HEK293 (cell line): ENCODE measurements around the gene SENP8.

Experiments
- HOXA7 ChIP-seq: sonication (generic); formaldehyde crosslinking; IDR thresholded peaks from 2 replicates; pipeline ENCODE4 v1.8.1; 2022; ENCODE audit warnings: missing genetic modification reagents, borderline replicate concordance
- KLF17 ChIP-seq: fragments of 450-650 bp; formaldehyde crosslinking; IDR thresholded peaks from 2 replicates; pipeline ENCODE4 v1.5.1; 2016; ENCODE audit warnings: missing biosample characterization, missing genetic modification characterization
- OVOL3 ChIP-seq: fragments of 450-650 bp; formaldehyde crosslinking; IDR thresholded peaks from 2 replicates; pipeline ENCODE4 v1.5.1; 2016; ENCODE audit warnings: missing biosample characterization, missing genetic modification characterization
- WT1 ChIP-seq: fragments of 450-650 bp; formaldehyde crosslinking; IDR thresholded peaks from 2 replicates; pipeline ENCODE4 v1.5.1; 2016; ENCODE audit warnings: missing biosample characterization, missing genetic modification characterization
- YY1 ChIP-seq: fragments of 450-650 bp; formaldehyde crosslinking; IDR thresholded peaks from 2 replicates; pipeline ENCODE4 v1.5.1; 2018; ENCODE audit warnings: missing biosample characterization, missing genetic modification characterization
- ZBTB20 ChIP-seq: fragments of 450-650 bp; formaldehyde crosslinking; IDR thresholded peaks from 2 replicates; pipeline ENCODE4 v1.5.1; 2016; ENCODE audit warnings: missing biosample characterization, missing genetic modification characterization
- ZBTB7A ChIP-seq: fragments of 450-650 bp; formaldehyde crosslinking; IDR thresholded peaks from 2 replicates; pipeline ENCODE4 v1.5.1; 2016; ENCODE audit warnings: low read depth, missing biosample characterization, missing genetic modification characterization
- ZEB2 ChIP-seq: fragments of 450-650 bp; formaldehyde crosslinking; IDR thresholded peaks from 2 replicates; pipeline ENCODE4 v1.5.1; 2016; ENCODE audit warnings: missing biosample characterization, missing genetic modification characterization
- ZFHX2 ChIP-seq: fragments of 450-650 bp; formaldehyde crosslinking; conservative IDR thresholded peaks from 2 replicates; pipeline ENCODE4 v1.5.1; 2016; ENCODE audit warnings: missing biosample characterization, missing genetic modification characterization
- ZNF112 ChIP-seq: fragments of 450-650 bp; formaldehyde crosslinking; IDR thresholded peaks from 2 replicates; pipeline ENCODE4 v1.5.0; 2017; ENCODE audit warnings: missing biosample characterization, missing genetic modification characterization
- ZNF121 ChIP-seq: fragments of 450-650 bp; formaldehyde crosslinking; IDR thresholded peaks from 2 replicates; pipeline ENCODE4 v1.5.1; 2016; ENCODE audit warnings: missing biosample characterization, missing genetic modification characterization
- ZNF133 ChIP-seq: fragments of 450-650 bp; formaldehyde crosslinking; IDR thresholded peaks from 2 replicates; pipeline ENCODE4 v1.5.1; 2016; ENCODE audit warnings: missing biosample characterization, missing genetic modification characterization
- ZNF155 ChIP-seq: fragments of 450-650 bp; formaldehyde crosslinking; IDR thresholded peaks from 2 replicates; pipeline ENCODE4 v1.5.1; 2016; ENCODE audit warnings: missing biosample characterization, missing genetic modification characterization
- ZNF174 ChIP-seq: fragments of 450-650 bp; formaldehyde crosslinking; IDR thresholded peaks from 2 replicates; pipeline ENCODE4 v1.5.0; 2017; ENCODE audit warnings: missing biosample characterization, mild to moderate bottlenecking, missing genetic modification characterization
- ZNF184 ChIP-seq: fragments of 450-650 bp; IDR thresholded peaks from 2 replicates; pipeline ENCODE4 v1.5.1; 2018; ENCODE audit warnings: missing biosample characterization, mild to moderate bottlenecking, missing genetic modification characterization
- ZNF24 ChIP-seq: fragments of 450-650 bp; formaldehyde crosslinking; IDR thresholded peaks from 2 replicates; pipeline ENCODE4 v1.5.1; 2016; ENCODE audit warnings: missing biosample characterization, missing genetic modification characterization
- ZNF324 ChIP-seq: fragments of 450-650 bp; formaldehyde crosslinking; IDR thresholded peaks from 2 replicates; pipeline ENCODE4 v1.5.1; 2016; ENCODE audit warnings: missing biosample characterization, missing genetic modification characterization
- ZNF341 ChIP-seq: fragments of 450-650 bp; formaldehyde crosslinking; IDR thresholded peaks from 2 replicates; pipeline ENCODE4; 2016; ENCODE audit warnings: low read depth, missing biosample characterization, missing genetic modification characterization
- ZNF37A ChIP-seq: fragments of 450-650 bp; IDR thresholded peaks from 2 replicates; pipeline ENCODE4 v1.5.1; 2018; ENCODE audit warnings: missing biosample characterization, missing genetic modification characterization
- ZNF394 ChIP-seq: fragments of 450-650 bp; formaldehyde crosslinking; IDR thresholded peaks from 2 replicates; pipeline ENCODE4 v1.5.1; 2016; ENCODE audit warnings: missing biosample characterization, missing genetic modification characterization, mild to moderate bottlenecking, moderate library complexity, borderline replicate concordance
- ZNF529 ChIP-seq: fragments of 450-650 bp; formaldehyde crosslinking; IDR thresholded peaks from 2 replicates; pipeline ENCODE4 v1.5.1; 2017; ENCODE audit warnings: missing genetic modification characterization, missing biosample characterization; ENCODE audit not compliant: insufficient replicate concordance
- ZNF530 ChIP-seq: fragments of 450-650 bp; formaldehyde crosslinking; IDR thresholded peaks from 2 replicates; pipeline ENCODE4 v1.5.1; 2016; ENCODE audit warnings: low read depth, missing biosample characterization, missing genetic modification characterization
- ZNF571 ChIP-seq: fragments of 450-650 bp; formaldehyde crosslinking; IDR thresholded peaks from 2 replicates; pipeline ENCODE4 v1.5.0; 2017; ENCODE audit warnings: missing biosample characterization, missing genetic modification characterization
- ZNF660 ChIP-seq: fragments of 450-650 bp; IDR thresholded peaks from 2 replicates; pipeline ENCODE4 v1.5.1; 2018; ENCODE audit warnings: missing biosample characterization, mild to moderate bottlenecking, missing genetic modification characterization
- ZNF837 ChIP-seq: fragments of 450-650 bp; formaldehyde crosslinking; IDR thresholded peaks from 2 replicates; pipeline ENCODE4 v1.5.1; 2016; ENCODE audit warnings: missing biosample characterization, missing genetic modification characterization
- ZNF843 ChIP-seq: fragments of 450-650 bp; formaldehyde crosslinking; IDR thresholded peaks from 2 replicates; pipeline ENCODE4 v1.5.1; 2016; ENCODE audit warnings: missing biosample characterization, missing genetic modification characterization
- TF ChIP-seq, protein P1 (sequence below): fragments of 450-650 bp; formaldehyde crosslinking; IDR thresholded peaks from 2 replicates; pipeline ENCODE4 v1.5.1; 2016; ENCODE audit warnings: missing biosample characterization, missing genetic modification characterization
- TF ChIP-seq, protein P2 (sequence below): fragments of 450-650 bp; formaldehyde crosslinking; IDR thresholded peaks from 2 replicates; pipeline ENCODE4 v1.5.1; 2016; ENCODE audit warnings: missing biosample characterization, missing genetic modification characterization, borderline replicate concordance
- TF ChIP-seq, protein P3 (sequence below): fragments of 450-650 bp; formaldehyde crosslinking; IDR thresholded peaks from 2 replicates; pipeline ENCODE4 v1.5.1; 2017; ENCODE audit warnings: missing biosample characterization, missing genetic modification characterization
- TF ChIP-seq, protein P4 (sequence below): fragments of 450-650 bp; formaldehyde crosslinking; IDR thresholded peaks from 2 replicates; pipeline ENCODE4 v1.5.1; 2017; ENCODE audit warnings: missing biosample characterization, missing genetic modification characterization
- TF ChIP-seq, protein P5 (sequence below): fragments of 450-650 bp; formaldehyde crosslinking; IDR thresholded peaks from 2 replicates; pipeline ENCODE4 v1.5.1; 2017; ENCODE audit warnings: missing biosample characterization, missing genetic modification characterization

SENP8 gene

DNA sequence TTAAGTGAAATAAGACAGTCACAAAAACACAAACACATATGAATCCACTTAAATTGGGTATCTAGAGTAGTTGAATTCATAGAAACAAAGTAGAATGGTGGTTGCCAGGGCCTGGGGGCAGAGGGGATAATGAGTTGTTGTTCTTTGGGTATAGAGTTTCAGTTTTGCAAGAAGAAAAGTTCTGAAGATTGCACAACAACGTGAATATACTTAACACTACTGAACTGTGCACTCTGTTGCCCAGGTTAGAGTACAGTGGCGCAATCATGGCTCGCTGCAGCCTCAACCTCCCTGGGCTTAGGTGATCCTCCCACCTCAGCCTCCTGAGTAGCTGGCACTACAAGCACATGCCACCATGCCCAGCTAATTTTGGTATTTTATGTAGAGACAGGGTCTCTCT lies 64.5 kb downstream of the SENP8 start (continued):
- TF ChIP-seq ZNF184 (tag by site-specific recombination), result peak; percentile 31; the same call in 1 of the 2 replicates
- TF ChIP-seq ZNF394 (tag by site-specific recombination), result no peak
- no peak for TF ChIP-seq ZNF121 (tag by site-specific recombination)
- no peak for TF ChIP-seq ZNF155 (tag by site-specific recombination)
- TF ChIP-seq ZNF324 (tag by site-specific recombination), result no peak
- no peak for TF ChIP-seq ZNF837 (tag by site-specific recombination)
- TF ChIP-seq, protein P1, sequence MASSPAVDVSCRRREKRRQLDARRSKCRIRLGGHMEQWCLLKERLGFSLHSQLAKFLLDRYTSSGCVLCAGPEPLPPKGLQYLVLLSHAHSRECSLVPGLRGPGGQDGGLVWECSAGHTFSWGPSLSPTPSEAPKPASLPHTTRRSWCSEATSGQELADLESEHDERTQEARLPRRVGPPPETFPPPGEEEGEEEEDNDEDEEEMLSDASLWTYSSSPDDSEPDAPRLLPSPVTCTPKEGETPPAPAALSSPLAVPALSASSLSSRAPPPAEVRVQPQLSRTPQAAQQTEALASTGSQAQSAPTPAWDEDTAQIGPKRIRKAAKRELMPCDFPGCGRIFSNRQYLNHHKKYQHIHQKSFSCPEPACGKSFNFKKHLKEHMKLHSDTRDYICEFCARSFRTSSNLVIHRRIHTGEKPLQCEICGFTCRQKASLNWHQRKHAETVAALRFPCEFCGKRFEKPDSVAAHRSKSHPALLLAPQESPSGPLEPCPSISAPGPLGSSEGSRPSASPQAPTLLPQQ (tag by site-specific recombination), result peak; percentile 54
- no peak for TF ChIP-seq ZNF341 (tag by site-specific recombination)
- peak; percentile 65 for TF ChIP-seq ZEB2 (tag by site-specific recombination)
- no peak for TF ChIP-seq HOXA7 (CRISPR knock-in tag)
- TF ChIP-seq, protein P2, sequence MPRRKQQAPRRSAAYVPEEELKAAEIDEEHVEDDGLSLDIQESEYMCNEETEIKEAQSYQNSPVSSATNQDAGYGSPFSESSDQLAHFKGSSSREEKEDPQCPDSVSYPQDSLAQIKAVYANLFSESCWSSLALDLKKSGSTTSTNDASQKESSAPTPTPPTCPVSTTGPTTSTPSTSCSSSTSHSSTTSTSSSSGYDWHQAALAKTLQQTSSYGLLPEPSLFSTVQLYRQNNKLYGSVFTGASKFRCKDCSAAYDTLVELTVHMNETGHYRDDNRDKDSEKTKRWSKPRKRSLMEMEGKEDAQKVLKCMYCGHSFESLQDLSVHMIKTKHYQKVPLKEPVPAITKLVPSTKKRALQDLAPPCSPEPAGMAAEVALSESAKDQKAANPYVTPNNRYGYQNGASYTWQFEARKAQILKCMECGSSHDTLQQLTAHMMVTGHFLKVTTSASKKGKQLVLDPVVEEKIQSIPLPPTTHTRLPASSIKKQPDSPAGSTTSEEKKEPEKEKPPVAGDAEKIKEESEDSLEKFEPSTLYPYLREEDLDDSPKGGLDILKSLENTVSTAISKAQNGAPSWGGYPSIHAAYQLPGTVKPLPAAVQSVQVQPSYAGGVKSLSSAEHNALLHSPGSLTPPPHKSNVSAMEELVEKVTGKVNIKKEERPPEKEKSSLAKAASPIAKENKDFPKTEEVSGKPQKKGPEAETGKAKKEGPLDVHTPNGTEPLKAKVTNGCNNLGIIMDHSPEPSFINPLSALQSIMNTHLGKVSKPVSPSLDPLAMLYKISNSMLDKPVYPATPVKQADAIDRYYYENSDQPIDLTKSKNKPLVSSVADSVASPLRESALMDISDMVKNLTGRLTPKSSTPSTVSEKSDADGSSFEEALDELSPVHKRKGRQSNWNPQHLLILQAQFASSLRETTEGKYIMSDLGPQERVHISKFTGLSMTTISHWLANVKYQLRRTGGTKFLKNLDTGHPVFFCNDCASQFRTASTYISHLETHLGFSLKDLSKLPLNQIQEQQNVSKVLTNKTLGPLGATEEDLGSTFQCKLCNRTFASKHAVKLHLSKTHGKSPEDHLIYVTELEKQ (tag by site-specific recombination), result peak; percentile 52; the same call in 1 of the 2 replicates
- no peak for TF ChIP-seq ZBTB7A (tag by site-specific recombination)
- TF ChIP-seq, protein P3, sequence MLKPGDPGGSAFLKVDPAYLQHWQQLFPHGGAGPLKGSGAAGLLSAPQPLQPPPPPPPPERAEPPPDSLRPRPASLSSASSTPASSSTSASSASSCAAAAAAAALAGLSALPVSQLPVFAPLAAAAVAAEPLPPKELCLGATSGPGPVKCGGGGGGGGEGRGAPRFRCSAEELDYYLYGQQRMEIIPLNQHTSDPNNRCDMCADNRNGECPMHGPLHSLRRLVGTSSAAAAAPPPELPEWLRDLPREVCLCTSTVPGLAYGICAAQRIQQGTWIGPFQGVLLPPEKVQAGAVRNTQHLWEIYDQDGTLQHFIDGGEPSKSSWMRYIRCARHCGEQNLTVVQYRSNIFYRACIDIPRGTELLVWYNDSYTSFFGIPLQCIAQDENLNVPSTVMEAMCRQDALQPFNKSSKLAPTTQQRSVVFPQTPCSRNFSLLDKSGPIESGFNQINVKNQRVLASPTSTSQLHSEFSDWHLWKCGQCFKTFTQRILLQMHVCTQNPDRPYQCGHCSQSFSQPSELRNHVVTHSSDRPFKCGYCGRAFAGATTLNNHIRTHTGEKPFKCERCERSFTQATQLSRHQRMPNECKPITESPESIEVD (tag by site-specific recombination), result peak; percentile 79; the same call in 1 of the 2 replicates
- TF ChIP-seq ZNF112, result no peak
- TF ChIP-seq ZBTB20 (tag by site-specific recombination), result peak; percentile 36; the same call in 1 of the 2 replicates
- TF ChIP-seq YY1 (tag by site-specific recombination), result no peak
- no peak for TF ChIP-seq ZNF529 (tag by site-specific recombination)
- TF ChIP-seq ZNF843 (tag by site-specific recombination), result peak; percentile 49; the same call in 1 of the 2 replicates
- 0 out of 2 replicates have a peak, but pooled peaks have one; percentile 32 for TF ChIP-seq WT1 (tag by site-specific recombination)
- TF ChIP-seq ZNF133 (tag by site-specific recombination), result no peak
- TF ChIP-seq ZNF37A (tag by site-specific recombination), result no peak
- TF ChIP-seq OVOL3 (tag by site-specific recombination), result no peak; the same call in 1 of the 2 replicates
- TF ChIP-seq ZNF174 (tag by site-specific recombination), result no peak
- TF ChIP-seq, protein P4, sequence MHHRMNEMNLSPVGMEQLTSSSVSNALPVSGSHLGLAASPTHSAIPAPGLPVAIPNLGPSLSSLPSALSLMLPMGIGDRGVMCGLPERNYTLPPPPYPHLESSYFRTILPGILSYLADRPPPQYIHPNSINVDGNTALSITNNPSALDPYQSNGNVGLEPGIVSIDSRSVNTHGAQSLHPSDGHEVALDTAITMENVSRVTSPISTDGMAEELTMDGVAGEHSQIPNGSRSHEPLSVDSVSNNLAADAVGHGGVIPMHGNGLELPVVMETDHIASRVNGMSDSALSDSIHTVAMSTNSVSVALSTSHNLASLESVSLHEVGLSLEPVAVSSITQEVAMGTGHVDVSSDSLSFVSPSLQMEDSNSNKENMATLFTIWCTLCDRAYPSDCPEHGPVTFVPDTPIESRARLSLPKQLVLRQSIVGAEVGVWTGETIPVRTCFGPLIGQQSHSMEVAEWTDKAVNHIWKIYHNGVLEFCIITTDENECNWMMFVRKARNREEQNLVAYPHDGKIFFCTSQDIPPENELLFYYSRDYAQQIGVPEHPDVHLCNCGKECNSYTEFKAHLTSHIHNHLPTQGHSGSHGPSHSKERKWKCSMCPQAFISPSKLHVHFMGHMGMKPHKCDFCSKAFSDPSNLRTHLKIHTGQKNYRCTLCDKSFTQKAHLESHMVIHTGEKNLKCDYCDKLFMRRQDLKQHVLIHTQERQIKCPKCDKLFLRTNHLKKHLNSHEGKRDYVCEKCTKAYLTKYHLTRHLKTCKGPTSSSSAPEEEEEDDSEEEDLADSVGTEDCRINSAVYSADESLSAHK (tag by site-specific recombination), result no peak
- TF ChIP-seq ZNF24, result peak; percentile 53; the same call in 1 of the 2 replicates
- no peak for TF ChIP-seq KLF17
- no peak for TF ChIP-seq ZNF660 (tag by site-specific recombination)
- no peak for TF ChIP-seq ZNF571 (tag by site-specific recombination)
- no peak for TF ChIP-seq ZFHX2 (tag by site-specific recombination)
- TF ChIP-seq, protein P5, sequence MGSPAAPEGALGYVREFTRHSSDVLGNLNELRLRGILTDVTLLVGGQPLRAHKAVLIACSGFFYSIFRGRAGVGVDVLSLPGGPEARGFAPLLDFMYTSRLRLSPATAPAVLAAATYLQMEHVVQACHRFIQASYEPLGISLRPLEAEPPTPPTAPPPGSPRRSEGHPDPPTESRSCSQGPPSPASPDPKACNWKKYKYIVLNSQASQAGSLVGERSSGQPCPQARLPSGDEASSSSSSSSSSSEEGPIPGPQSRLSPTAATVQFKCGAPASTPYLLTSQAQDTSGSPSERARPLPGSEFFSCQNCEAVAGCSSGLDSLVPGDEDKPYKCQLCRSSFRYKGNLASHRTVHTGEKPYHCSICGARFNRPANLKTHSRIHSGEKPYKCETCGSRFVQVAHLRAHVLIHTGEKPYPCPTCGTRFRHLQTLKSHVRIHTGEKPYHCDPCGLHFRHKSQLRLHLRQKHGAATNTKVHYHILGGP (tag by site-specific recombination), result peak; percentile 44; the same call in 1 of the 2 replicates
- TF ChIP-seq ZNF530 (tag by site-specific recombination), result no peak
